NB4 (cell line): ENCODE data around the gene GPR155.

Source experiments
- CTCF ChIP-seq: IDR thresholded peaks from one replicate; pipeline ENCODE4 v1.5.1; 2012; ENCODE audit warnings: low read depth, low read length
- TF ChIP-seq, protein P1 (sequence below): IDR thresholded peaks from 2 replicates; pipeline ENCODE4 v1.6.1; 2011; ENCODE audit warnings: low read depth, low read length

- no peak for TF ChIP-seq CTCF
- TF ChIP-seq, protein P1, sequence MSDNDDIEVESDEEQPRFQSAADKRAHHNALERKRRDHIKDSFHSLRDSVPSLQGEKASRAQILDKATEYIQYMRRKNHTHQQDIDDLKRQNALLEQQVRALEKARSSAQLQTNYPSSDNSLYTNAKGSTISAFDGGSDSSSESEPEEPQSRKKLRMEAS: no peak
These were observed 5.1 kb upstream of the GPR155 start for GRCh38 chr2:174491947-174492346.
